Measurements from ENCODE around the gene ZNF44.

Gene ZNF44

GRCh38 chr19:12222980-12223630 lies 71.6 kb downstream of the ZNF44 start:
- TF ChIP-seq CTCF (IDR thresholded peaks at IDR 0.05; ENCODE audit: low read depth, low read length): no peak
- DNase-seq (ENCODE audit: low read depth in 2 of 2): no peak

More at GRCh38 chr19:12222980-12223630, 71.6 kb downstream of the ZNF44 start:
- no peak overlapping the region for H3K4me3 ChIP-seq (replicated peaks in 1 of 2; ENCODE audit: low read depth in 2 of 2, low read length in 2 of 2)

Measured in cardiac fibroblast (primary cell).